Sigmoid colon (tissue), 7 donors: ENCODE results near the gene ZNF831. TPM values are rescaled to one million over a fixed set of nuclear protein-coding genes. Genes with fewer than 3 reads are reported as not detected.
A peak's percentile ranks its signal among the peaks of the same experiment; 100 is the strongest.

Experiments
- DNase-seq: peaks from one replicate; pipeline ENCODE4 v3.0.0-alpha.2; 2019
- H3K27ac ChIP-seq, 4 donors: fragments of 200-600 bp; sonication (generic); one replicate each; pipeline ENCODE4 v1.5.1; 2016 to 2019; ENCODE audit warnings: mild to moderate bottlenecking in 1 of 4
- H3K27me3 ChIP-seq, 3 donors: fragments of 200-600 bp; sonication (generic); one replicate each; pipeline ENCODE4 v1.5.1; 2019; ENCODE audit warnings: mild to moderate bottlenecking in 1 of 3
- H3K36me3 ChIP-seq, 4 donors: fragments of 200-600 bp; sonication (generic); one replicate each; pipeline ENCODE4 v1.5.1; 2016 to 2019
- H3K4me1 ChIP-seq, 4 donors: fragments of 200-600 bp; sonication (generic); one replicate each; pipeline ENCODE4 v1.5.1; 2017 to 2019
- H3K4me3 ChIP-seq, 4 donors: fragments of 200-600 bp; sonication (generic); one replicate each; pipeline ENCODE4 v1.5.1; 2017 to 2019; ENCODE audit warnings: mild to moderate bottlenecking in 2 of 4, moderate library complexity in 1 of 4
- H3K9me3 ChIP-seq, 4 donors: fragments of 200-600 bp in 3 of 4; sonication (generic) in 3 of 4; one replicate each; pipeline versions ENCODE4 v1.5.1 to v1.6.1; 2013 to 2019
- CTCF ChIP-seq, 4 experiments: fragments of 450-650 bp in 3 of 4; fragments of 200-600 bp in 1 of 4; IDR thresholded peaks; one replicate each; pipeline ENCODE4 v1.5.1; 2016 to 2019; ENCODE audit warnings: antibody characterized with exemption in 4 of 4, mild to moderate bottlenecking in 3 of 4, moderate library complexity in 2 of 4
- EP300 ChIP-seq, 4 donors: sonication (generic); formaldehyde crosslinking; IDR thresholded peaks; one replicate each; pipeline ENCODE4 v1.6.1; 2017; ENCODE audit warnings: antibody characterized with exemption in 4 of 4
- POLR2A ChIP-seq, 2 donors: fragments of 450-650 bp; IDR thresholded peaks; one replicate each; pipeline ENCODE4 v1.6.1; 2016; ENCODE audit warnings: antibody characterized with exemption in 2 of 2, mild to moderate bottlenecking in 2 of 2, moderate library complexity in 2 of 2
- POLR2AphosphoS5 ChIP-seq, 4 donors: sonication (generic); formaldehyde crosslinking; IDR thresholded peaks; one replicate each; pipeline ENCODE4 v1.6.1; 2017; ENCODE audit warnings: antibody characterized with exemption in 4 of 4
- WGBS, 2 donors: extraction: QIAGEN DNeasy Blood & Tissue Kit; methylation state at CpG; one replicate each; pipeline ENCODE4 v1.1.7; 2013; 5-methylcytosine and 5-hydroxymethylcytosine counted together
- intact Hi-C: fragments of 100-400 bp; cut with DNase I; formaldehyde crosslinking; loops from one replicate; pipeline ENCODE4 v1.15.1; 2023
- polyA plus RNA-seq, 3 donors: library from polyadenylated mRNA; stranded (reverse); fragments of 200-250 nt; gene quantifications; one replicate each; pipeline ENCODE4 v1.2.3, GENCODE V29; 2013
- total RNA-seq, 4 donors: library from RNA; depleted of rRNA; stranded (reverse); fragments of >200 nt; gene quantifications; one replicate each; pipeline ENCODE4 v1.1.0, GENCODE V29; 2016
- donor health status: healthy with polysubstance abuse.
- donor health status: Bipolar disorder and iron deficiency.
- donor health status: healthy.

The ZNF831 gene
- total and polyA plus RNA-seq, 7 donors, result under 0.01 to 4.4 (median 0.50) TPM; not detected in 1

DNA sequence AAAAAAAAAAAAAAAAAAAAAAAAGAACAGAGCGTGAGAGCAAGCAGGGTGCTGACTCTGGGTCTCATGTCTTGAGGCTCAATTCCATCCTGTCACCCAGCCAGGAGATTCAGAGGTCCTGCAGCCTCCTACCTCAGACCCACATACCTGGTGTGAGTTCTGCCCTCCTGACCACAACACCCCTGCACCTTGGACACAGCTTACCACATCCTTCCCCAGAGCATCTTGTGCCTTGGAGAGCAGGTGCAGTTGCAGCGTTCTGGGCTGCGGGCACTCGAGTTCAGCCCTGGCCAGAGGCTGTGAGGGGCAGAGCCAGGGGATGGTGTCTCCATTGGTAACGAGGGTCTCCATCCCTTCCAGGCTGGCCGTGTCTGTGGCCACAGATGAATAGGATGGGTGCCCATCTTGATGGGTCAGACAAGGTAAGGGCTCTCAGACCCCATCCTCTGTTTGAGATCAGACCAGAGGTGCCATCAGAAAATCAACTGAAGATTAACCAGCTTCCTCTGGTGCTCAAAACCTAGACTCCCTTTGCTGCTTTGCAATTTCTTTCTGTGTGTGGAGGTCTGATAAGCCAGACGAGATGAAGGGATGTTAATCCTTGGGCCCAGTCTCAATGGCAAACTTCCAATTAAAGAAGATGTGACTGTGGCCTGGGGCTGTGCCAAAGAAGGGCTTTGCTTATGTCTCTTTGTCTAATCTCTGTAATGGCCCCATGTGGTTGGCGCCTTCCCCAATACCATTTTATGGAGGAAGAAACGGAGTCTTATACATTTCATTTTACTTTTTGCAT, 14.7 kb upstream of the ZNF831 start:
- peaks cover 0 to 18% (median 14%) of the 10 kb centered on the region in 4 donors for H3K4me1 ChIP-seq

GRCh38 chr20:59149678-59150504, 13.7 kb upstream of the ZNF831 start:
- no peak for TF ChIP-seq POLR2A (IDR thresholded peaks at IDR 0.05)
- TF ChIP-seq POLR2AphosphoS5 (IDR thresholded peaks at IDR 0.05), result no peak
- no peak for TF ChIP-seq EP300 (IDR thresholded peaks at IDR 0.05)
- no peak for TF ChIP-seq CTCF (IDR thresholded peaks at IDR 0.05)
- Histone ChIP-seq H3K4me3 (no peak overlapping the region), H3K4me1 (peaks cover 0 to 18% (median 14%) of the 10 kb centered on the region in 4 donors), H3K36me3 (no peaks in the 10 kb centered on the region), H3K9me3 (no peaks in the 10 kb centered on the region), H3K27me3 (no peaks in the 10 kb centered on the region), H3K27ac (peak overlapping the region in 2 of 4 donors; percentile 12 to 51)
- WGBS, 2 donors, result 43 to 83% methylated on average over 18 of the region's 18 CpGs
- DNase-seq, result no peak
- intact Hi-C loops, result no loop called here

More for the DNA sequence above, 14.7 kb upstream of the ZNF831 start:
- Histone ChIP-seq H3K27me3 (no peaks in the 10 kb centered on the region), H3K36me3 (no peaks in the 10 kb centered on the region), H3K27ac (peak overlapping the region in 1 of 4 donors; percentile 51), H3K9me3 (no peaks in the 10 kb centered on the region), H3K4me3 (no peak overlapping the region)
- intact Hi-C loops, result no loop called here
- 65 to 87% methylated on average over 9 of the region's 9 CpGs for WGBS, 2 donors
- TF ChIP-seq CTCF (IDR thresholded peaks at IDR 0.05) (no peak), EP300 (IDR thresholded peaks at IDR 0.05) (no peak), POLR2AphosphoS5 (IDR thresholded peaks at IDR 0.05) (no peak), POLR2A (IDR thresholded peaks at IDR 0.05) (no peak)
- DNase-seq, result no peak

DNA sequence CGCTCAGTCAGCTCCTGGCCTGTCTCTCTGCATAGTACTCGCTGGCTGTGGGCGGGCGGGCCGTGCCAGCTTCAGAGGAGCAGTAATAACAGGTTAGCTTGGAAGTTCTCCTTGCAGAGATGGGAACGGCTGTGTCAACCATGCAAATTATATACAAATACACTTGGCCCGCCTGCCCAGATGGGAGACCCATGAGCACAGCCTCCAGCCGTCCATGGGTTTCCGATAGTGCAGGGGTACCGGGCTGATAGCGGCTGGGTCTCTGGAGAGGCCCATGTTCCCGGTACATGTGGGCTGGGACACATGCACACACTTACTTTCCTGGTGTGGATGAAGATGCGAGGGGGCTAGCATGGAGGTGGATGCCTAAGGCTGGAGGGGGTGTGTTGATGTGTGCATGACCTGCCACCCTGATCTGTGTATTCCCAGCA, 12.8 kb upstream of the ZNF831 start:
- Histone ChIP-seq H3K9me3 (no peaks in the 10 kb centered on the region), H3K4me1 (peaks cover 0 to 18% (median 14%) of the 10 kb centered on the region in 4 donors), H3K27ac (no peak overlapping the region), H3K27me3 (no peaks in the 10 kb centered on the region), H3K36me3 (no peaks in the 10 kb centered on the region), H3K4me3 (no peak overlapping the region)
- intact Hi-C loops, result no loop called here
- 94 to 95% methylated on average over 13 of the region's 13 CpGs for WGBS, 2 donors
- no peak for TF ChIP-seq CTCF (IDR thresholded peaks at IDR 0.05)
- no peak for TF ChIP-seq POLR2AphosphoS5 (IDR thresholded peaks at IDR 0.05)
- no peak for TF ChIP-seq EP300 (IDR thresholded peaks at IDR 0.05)
- TF ChIP-seq POLR2A (IDR thresholded peaks at IDR 0.05), result no peak
- DNase-seq, result no peak

DNA sequence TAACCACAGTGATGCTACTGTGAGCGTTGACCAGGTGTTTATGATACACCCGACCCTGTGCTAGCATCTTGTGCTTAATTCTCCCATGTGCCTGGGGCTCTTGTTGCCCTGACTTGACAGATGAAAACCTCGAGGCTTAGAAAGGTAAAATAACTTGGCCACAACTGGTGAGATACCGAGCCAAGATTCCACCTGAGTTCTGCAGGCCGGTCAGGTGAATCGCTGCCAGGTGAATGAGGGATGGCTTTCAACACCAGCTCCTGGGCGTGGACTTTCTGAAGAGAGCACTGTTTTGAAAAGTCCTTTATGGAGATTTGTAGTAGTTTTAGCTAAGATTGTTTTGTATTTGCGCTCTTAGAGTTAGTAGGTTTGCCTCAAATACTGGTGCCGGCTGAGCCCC, 12.2 kb upstream of the ZNF831 start:
- TF ChIP-seq POLR2AphosphoS5 (IDR thresholded peaks at IDR 0.05), result no peak
- TF ChIP-seq POLR2A (IDR thresholded peaks at IDR 0.05), result no peak
- TF ChIP-seq CTCF (IDR thresholded peaks at IDR 0.05), result no peak
- no peak for TF ChIP-seq EP300 (IDR thresholded peaks at IDR 0.05)
- H3K9me3 ChIP-seq, result no peaks in the 10 kb centered on the region
- DNase-seq, result no peak
- H3K27me3 ChIP-seq, result no peaks in the 10 kb centered on the region
- no peaks in the 10 kb centered on the region for H3K36me3 ChIP-seq
- H3K4me3 ChIP-seq, result no peak overlapping the region
- intact Hi-C loops, result no loop called here
- WGBS, 2 donors, result 79 to 88% methylated on average over 9 of the region's 9 CpGs
- H3K27ac ChIP-seq, result no peak overlapping the region
- peaks cover 0 to 17% (median 13%) of the 10 kb centered on the region in 4 donors for H3K4me1 ChIP-seq
